Measurements from ENCODE around the gene CAND1.
A peak's percentile ranks its signal among the peaks of the same experiment; 100 is the strongest.
"Not testable (repeated sequence)": the region's sequence is repeated elsewhere in the genome, so short reads cannot be mapped to it uniquely, and the experiment has no call there.

CAND1 gene

GRCh38 chr12:67284561-67284960 is 15.4 kb downstream of the CAND1 start:
- DNase-seq: no peak

GRCh38 chr12:67286257-67286656 is 17.1 kb downstream of the CAND1 start:
- no peak for DNase-seq

DNA sequence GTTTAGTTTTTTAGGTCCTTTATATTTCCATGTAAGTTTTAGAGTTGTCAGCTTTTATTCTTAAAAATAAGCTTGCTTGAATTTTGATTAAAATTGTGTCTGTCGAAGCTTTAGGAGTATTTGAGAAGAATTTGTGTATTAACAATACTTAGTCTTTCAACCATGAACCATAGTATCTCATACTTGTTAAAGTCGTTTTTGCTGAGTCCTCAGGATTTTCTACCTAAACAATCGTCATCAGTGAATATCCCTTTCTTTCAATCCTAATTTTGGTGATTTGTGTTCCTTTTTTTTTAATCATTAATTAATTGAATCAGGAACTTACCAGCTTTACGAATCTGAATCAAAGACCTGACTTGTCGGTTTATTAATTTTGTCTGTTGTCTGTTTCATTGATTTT is 18.2 kb downstream of the CAND1 start:
- no peak for DNase-seq

DNA sequence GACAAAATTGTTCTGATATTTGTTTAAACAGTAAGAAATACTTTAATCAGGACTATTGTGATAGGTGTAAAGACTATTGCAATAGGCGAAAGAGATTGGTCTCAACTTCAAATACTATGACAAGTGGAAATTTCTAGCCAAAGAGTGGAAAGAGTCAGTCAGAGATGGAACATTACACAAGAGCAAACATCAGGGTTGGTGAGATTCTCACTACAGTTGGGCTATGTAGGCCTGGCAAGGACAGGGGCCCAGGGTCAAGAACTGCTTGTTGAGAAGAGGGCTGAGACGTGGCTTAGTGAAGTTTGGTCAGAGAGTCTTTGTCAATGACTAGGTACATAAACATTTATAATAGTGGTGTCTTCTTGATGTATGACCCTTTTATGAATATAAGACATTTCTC is 19.4 kb downstream of the CAND1 start:
- no peak for DNase-seq

GRCh38 chr12:67290378-67290777 is 21.2 kb downstream of the CAND1 start:
- no peak for DNase-seq

- DNase-seq: no peak
Observed at GRCh38 chr12:67299526-67299925, 30.4 kb downstream of the CAND1 start.

- DNase-seq: no peak
Observed at GRCh38 chr12:67299926-67300325, 30.8 kb downstream of the CAND1 start.

DNA sequence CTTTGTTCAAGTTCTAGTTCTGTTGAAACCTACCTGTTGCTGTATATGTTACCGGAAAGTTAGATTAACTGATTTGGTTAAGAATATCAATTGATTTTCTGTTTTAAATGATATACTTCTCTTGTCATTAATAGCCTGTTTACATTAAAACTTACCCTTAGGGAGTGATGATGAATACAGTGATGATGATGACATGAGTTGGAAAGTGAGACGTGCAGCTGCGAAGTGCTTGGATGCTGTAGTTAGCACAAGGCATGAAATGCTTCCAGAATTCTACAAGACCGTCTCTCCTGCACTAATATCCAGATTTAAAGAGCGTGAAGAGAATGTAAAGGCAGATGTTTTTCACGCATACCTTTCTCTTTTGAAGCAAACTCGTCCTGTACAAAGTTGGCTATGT is 33.0 kb downstream of the CAND1 start:
- DNase-seq: no peak

DNA sequence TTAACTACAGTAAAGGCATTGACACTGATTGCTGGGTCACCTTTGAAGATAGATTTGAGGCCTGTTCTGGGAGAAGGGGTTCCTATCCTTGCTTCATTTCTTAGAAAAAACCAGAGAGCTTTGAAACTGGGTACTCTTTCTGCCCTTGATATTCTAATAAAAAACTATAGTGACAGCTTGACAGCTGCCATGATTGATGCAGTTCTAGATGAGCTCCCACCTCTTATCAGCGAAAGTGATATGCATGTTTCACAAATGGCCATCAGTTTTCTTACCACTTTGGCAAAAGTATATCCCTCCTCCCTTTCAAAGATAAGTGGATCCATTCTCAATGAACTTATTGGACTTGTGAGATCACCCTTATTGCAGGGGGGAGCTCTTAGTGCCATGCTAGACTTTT is 36.4 kb downstream of the CAND1 start:
- no peak for DNase-seq

- DNase-seq: no peak
Observed at GRCh38 chr12:67306712-67307111, 37.6 kb downstream of the CAND1 start.

DNA sequence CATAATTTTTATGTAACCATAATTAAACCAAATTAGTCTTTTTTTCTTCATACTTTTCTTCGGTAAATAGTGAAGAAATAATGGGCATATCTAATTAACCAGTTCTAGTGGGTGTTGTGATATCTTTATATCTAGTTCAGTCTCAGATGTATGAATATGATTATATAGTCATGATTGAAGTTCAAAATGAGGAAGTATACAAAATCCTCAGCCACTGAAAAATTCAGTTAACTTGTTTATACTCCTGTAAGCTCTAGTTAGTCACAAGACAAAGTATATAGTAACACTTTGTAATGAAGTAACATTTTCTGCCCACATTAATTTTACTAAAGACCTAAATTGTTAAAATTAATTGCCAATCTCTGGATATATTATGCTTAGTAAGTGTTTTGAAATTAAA is 46.5 kb downstream of the CAND1 start:
- DNase-seq: no peak

DNA sequence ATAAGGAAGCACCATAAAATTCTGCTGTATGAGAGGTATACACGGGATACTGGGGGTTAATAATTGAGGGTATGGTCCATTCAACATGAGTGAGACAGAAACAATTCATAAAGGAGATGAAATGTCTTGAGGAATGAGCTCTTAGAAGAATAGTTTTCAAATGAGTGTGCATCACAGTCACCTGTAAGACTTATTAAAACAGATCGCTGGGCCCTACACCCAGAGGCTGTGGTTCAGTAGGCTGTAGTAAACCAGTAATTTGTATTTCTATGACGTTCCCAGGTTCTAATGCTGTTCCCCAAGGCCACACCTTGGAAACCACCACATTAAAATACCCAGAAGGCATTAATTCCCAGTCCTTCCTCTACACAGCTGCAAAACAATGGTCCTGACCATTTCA is 49.6 kb downstream of the CAND1 start:
- peak; percentile 10 for DNase-seq

DNA sequence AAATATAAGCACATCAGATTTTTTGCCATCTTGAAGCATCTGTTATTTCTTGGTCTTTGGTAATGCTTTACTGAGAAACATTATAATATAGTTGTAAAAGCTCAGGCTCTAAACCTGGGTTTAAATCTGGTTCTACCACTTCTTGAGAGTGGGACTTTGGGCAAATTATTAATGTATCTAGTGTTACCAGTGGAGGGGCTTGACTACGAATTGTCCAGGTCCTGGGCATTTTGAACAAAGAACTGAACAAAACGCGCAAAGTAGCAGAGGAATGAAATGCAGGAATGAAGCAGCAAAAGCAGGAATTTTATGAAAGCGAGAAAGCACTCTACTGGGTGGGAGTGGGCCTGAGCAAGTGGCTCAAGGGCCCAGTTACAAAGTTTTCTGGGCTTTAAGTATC is 50.8 kb downstream of the CAND1 start:
- DNase-seq: no peak

DNA sequence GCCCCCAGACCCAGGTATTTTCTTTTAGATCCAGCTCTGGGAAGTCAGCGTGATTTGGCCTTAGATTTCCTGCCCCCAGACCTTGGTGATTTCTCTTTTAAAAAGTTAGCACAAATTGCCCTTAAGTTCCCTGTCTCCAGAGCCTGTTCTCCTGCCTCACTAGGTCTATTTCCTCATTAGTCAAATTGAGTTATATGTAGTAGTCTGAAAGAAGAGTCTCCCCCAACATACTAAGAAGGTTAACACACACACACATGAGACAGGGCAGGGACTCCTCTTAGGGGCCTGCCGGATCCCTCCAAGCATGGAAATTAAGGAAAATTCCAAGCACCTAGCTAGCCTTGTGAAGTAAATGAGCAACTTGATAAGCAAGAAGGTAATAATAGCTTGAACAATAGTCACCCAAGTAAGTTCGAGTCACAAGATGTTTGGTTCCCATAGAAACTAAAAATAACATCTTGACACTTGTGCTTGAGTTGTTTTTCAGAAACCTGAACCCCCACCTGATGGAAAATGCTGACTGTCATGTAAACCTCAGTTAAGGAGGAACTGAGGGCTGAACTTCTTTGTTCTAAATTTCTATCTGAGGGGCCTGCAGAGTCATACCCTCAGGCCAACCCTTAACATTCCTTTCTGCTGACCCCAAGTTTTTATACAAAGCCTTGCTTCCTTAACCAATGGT is 51.6 kb downstream of the CAND1 start:
- DNase-seq: peak; percentile 22

- no peak for DNase-seq
Observed at GRCh38 chr12:67322580-67322979, 53.4 kb downstream of the CAND1 start.

DNA sequence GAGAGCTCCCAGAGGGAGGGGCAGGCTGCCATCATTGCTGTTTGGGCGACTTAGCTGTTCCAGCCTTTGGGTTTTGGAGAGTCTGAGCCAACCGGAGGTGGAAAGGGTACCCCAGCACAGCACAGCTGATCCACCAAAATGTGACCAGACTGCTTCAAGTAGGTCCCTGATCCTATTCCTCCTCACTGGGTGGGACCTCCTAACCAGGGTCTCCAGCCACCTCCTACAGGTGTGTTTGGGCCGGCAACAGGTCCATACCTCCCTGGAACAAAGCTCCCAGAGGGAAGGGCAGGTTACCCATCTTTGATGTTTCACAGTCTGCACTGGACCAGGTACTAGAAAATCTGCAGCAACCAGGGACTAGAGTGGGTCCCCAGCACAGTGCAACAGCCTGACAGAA is 53.8 kb downstream of the CAND1 start:
- DNase-seq: no peak

GRCh38 chr12:67326637-67327036 is 57.5 kb downstream of the CAND1 start:
- DNase-seq: no peak

DNA sequence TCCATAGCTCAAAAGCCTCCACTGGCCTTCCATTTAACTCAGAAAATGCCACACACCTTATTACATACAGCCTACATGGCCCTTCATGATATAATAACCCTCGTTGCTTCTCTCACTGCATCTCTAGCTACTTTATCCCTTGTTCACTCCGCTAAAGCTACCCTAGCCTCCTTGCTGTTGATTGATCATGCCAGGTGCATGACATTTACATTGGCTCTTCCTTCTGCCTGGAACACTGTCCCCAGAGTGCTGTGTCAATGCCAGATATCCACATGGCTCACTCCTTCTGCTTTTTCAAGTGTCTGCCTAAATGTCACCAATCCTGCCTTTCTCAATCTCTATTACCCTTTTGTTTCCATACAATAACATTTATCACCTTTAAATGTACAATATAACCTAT is 58.3 kb downstream of the CAND1 start:
- DNase-seq: no peak

GRCh38 chr12:67331123-67331522 is 62.0 kb downstream of the CAND1 start:
- DNase-seq: no peak

- no peak for DNase-seq
Observed at GRCh38 chr12:67331828-67332227, 62.7 kb downstream of the CAND1 start.

DNA sequence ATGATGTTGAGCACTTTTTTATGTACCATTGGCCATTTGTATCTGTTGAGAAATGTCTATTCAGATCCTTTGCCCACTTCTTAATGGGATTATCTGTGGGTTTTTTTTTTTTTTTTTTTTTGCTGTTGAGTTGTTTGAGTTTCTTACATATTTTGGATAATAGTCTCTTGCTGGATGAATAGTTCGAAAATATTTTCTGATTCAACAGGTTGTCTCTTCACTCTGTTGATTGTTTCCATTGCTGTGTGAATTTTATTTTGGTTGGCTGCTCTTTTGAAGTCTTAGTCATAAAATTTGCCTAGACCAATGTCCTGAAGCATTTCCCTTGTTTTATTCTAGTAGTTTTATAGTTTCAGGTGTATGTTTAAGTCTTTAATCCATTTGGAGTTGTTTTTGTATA is 64.5 kb downstream of the CAND1 start:
- peak; percentile 69 for DNase-seq

DNA sequence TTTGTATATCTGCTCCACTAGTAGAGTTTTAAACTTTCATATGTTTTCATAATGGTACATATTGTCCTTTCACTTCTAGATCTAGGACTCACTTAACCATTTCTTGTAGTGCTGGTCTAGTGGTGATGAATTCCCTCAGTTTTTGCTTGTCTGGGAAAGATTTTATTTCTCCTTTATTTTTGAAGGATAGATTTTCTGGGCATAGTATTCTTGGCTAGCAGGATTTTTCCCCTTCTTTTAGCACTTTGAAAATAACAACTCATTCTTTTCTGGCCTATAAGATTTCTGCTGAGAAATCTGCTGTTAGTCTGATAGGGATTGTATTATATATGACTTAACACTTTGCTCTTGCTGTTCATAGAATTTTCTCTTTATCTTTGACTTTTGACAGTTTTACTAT is 69.3 kb downstream of the CAND1 start:
- no peak for DNase-seq

DNA sequence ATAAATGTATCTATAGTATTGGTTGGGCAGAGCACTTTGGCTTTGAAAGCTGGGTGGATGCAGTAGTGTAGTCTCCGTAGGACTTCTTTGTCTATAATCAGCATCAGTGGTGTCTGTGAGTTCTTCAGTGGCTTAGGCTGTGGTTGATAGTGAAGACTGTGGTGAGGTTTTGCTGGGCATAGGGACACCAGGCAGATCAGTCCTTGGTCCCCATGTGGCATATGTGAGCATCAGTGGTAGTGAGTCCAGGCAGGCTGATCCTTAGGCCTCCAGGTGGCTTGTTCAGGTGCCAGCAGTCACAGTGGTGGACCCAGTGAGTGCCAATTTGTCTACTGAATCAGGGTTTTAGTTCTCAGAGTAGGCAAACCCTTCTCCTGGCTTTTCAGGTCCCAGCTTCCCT is 70.4 kb downstream of the CAND1 start:
- no peak for DNase-seq

GRCh38 chr12:67341086-67341485 is 71.9 kb downstream of the CAND1 start:
- not testable (repeated sequence) for DNase-seq

DNA sequence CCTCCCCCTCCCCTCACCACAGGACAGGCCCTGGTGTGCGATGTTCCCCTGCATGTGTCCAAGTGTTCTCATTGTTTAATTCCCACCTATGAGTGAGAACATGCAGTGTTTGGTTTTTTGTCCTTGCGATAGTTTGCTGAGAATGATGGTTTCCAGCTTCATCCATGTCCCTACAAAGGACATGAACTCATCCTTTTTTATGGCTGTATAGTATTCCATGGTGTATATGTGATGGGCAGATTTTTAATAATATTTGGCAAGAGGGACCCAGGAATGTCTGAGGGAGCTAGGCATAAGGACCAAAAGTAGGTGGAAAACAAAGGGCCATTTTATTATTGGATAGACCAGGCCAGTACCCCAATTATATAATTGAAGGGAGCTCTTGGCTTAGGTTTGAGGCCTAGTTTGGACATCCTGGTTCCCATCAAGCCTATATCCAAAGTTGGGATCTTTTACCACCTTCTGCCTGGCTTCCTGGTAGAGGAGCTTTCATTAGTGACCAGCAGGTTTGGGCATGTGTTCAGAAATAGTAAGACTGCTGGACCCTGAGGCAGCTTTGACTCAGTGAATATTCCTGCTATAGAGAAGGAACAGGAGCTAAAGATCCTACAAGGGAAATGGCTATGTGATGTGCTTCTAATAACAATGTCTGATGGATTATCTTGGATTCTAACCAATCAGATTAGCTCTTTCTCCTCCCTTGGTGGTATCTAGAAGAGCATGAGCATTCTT is 76.0 kb downstream of the CAND1 start:
- no peak for DNase-seq

Measured in kidney glomerular epithelial cell (primary cell).